ENCODE measurements around the gene HBQ1.
"Not testable (repeated sequence)": the region's sequence is repeated elsewhere in the genome, so short reads cannot be mapped to it uniquely, and the experiment has no call there.

The HBQ1 gene

DNA sequence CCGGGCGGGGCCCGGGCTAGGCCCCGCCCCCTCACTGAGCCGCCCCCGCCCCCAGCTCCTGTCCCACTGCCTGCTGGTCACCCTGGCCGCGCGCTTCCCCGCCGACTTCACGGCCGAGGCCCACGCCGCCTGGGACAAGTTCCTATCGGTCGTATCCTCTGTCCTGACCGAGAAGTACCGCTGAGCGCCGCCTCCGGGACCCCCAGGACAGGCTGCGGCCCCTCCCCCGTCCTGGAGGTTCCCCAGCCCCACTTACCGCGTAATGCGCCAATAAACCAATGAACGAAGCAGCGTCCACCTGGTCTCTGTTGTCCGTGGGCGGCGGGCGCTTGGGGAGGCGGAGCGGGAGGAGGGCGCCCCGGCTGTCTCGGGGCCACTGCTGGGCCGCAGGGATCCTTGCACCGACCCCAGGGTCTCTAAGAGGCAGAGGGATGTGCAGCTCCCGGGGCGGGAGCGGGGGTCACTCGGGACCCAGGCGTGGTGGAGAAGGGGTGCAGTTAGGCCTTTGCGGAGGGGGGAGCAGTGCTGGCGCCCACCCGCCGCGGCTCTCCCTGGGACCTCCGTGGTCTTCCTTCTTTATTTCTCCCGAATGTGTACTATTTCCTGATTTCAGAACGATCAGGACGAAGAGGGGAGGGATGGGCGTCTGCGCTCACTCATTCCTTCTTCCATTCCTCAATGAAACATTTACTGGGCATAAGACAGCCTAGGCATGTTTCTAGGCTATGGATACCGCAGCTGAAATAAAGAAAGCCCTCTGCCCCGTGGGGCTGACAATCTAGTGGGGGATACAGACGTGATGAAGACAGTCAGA is 25.8 kb upstream of the HBQ1 start:
- H3K27ac ChIP-seq (ENCODE audit: low read length, poor library complexity, severe bottlenecking): no peak overlapping the region
- H2BK15ac ChIP-seq (ENCODE audit: low read depth, poor library complexity, severe bottlenecking): no peak overlapping the region
- peak overlapping the region; percentile 45 to 56 for H3K4me3 ChIP-seq (ENCODE audit: insufficient read depth in 1 of 2, low read depth in 1 of 2, low read length in 2 of 2)
- H3K9me3 ChIP-seq (ENCODE audit: control insufficient read depth, low read length): no peaks in the 10 kb centered on the region
- no peak overlapping the region for H2BK5ac ChIP-seq (ENCODE audit: low read depth, low read length, poor library complexity, severe bottlenecking)
- no peak overlapping the region for H2AFZ ChIP-seq (ENCODE audit: low read depth, low read length)
- H3K18ac ChIP-seq (ENCODE audit: low read depth in 1 of 2, low read length in 2 of 2): peak overlapping the region in 1 of 2 experiments; percentile 6
- DNase-seq: peak; percentile 57
- H2AK5ac ChIP-seq (ENCODE audit: low read length, severe bottlenecking): no peak overlapping the region
- H3K27me3 ChIP-seq (ENCODE audit: control insufficient read depth in 1 of 2, insufficient read depth in 1 of 2, low read length in 2 of 2): peaks cover 20 to 57% of the 10 kb centered on the region in 2 experiments
- H3K4me1 ChIP-seq (ENCODE audit: control insufficient read depth, insufficient read depth, low read depth, low read length): peaks cover 8% of the 10 kb centered on the region
- H2BK120ac ChIP-seq (ENCODE audit: low read depth, low read length): no peak overlapping the region
- H3K9ac ChIP-seq (ENCODE audit: low read length): peak overlapping the region; percentile 18
- no peak overlapping the region for H4K91ac ChIP-seq (ENCODE audit: low read length)
- no peak overlapping the region for H3K14ac ChIP-seq (ENCODE audit: low read length in 2 of 2)
- H3K23ac ChIP-seq (ENCODE audit: low read length in 2 of 2): no peak overlapping the region
- H3K4ac ChIP-seq (ENCODE audit: low read depth in 1 of 2, low read length in 2 of 2): no peak overlapping the region
- 6% methylated on average over 49 of the region's 59 CpGs for whole genome bisulfite sequencing
- no peaks in the 10 kb centered on the region for H3K79me1 ChIP-seq (replicated peaks; ENCODE audit: low read length, poor library complexity, severe bottlenecking)
- H2BK12ac ChIP-seq (ENCODE audit: low read length in 2 of 2): no peak overlapping the region
- peak overlapping the region; percentile 19 for H4K8ac ChIP-seq (ENCODE audit: low read length)
- no peaks in the 10 kb centered on the region for H3K36me3 ChIP-seq (ENCODE audit: control insufficient read depth in 1 of 2, insufficient read depth in 2 of 2, low read depth in 1 of 2, low read length in 2 of 2)
- peak overlapping the region; percentile 78 for H3K4me2 ChIP-seq (ENCODE audit: low read length, poor library complexity, severe bottlenecking)

DNA sequence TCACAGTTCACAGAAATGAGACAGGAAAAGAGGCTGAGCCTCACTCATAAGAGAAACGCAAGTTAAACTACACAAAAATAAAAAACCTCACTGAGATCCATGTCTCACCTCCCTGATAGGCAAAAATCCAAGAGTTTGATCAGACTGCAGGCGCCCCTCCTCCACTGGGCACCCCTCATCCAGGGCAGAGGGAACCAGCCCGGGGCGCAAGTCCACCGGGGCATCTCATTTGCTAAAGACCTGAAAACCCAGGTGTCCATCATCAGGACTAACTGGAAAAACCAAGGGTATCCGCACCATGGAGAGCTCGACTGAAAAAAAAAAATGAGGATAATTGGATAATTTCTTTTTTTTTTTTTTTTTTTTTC is 25.2 kb upstream of the HBQ1 start:
- no peak overlapping the region for H2BK5ac ChIP-seq (ENCODE audit: low read depth, low read length, poor library complexity, severe bottlenecking)
- H3K14ac ChIP-seq (ENCODE audit: low read length in 2 of 2): no peak overlapping the region
- no peak overlapping the region for H2AFZ ChIP-seq (ENCODE audit: low read depth, low read length)
- no peak overlapping the region for H3K9ac ChIP-seq (ENCODE audit: low read length)
- no peak overlapping the region for H2BK15ac ChIP-seq (ENCODE audit: low read depth, poor library complexity, severe bottlenecking)
- H3K27ac ChIP-seq (ENCODE audit: low read length, poor library complexity, severe bottlenecking): no peak overlapping the region
- no peak overlapping the region for H4K8ac ChIP-seq (ENCODE audit: low read length)
- no peak overlapping the region for H3K23ac ChIP-seq (ENCODE audit: low read length in 2 of 2)
- H2AK5ac ChIP-seq (ENCODE audit: low read length, severe bottlenecking): no peak overlapping the region
- peak overlapping the region; percentile 78 for H3K4me2 ChIP-seq (ENCODE audit: low read length, poor library complexity, severe bottlenecking)
- 79% methylated on average over 7 of the region's 7 CpGs for WGBS
- DNase-seq: no peak
- peak overlapping the region in 1 of 2 experiments; percentile 56 for H3K4me3 ChIP-seq (ENCODE audit: insufficient read depth in 1 of 2, low read depth in 1 of 2, low read length in 2 of 2)
- H3K18ac ChIP-seq (ENCODE audit: low read depth in 1 of 2, low read length in 2 of 2): no peak overlapping the region
- no peak overlapping the region for H2BK12ac ChIP-seq (ENCODE audit: low read length in 2 of 2)
- H3K27me3 ChIP-seq (ENCODE audit: control insufficient read depth in 1 of 2, insufficient read depth in 1 of 2, low read length in 2 of 2): peaks cover 23 to 57% of the 10 kb centered on the region in 2 experiments
- H3K79me1 ChIP-seq (replicated peaks; ENCODE audit: low read length, poor library complexity, severe bottlenecking): no peaks in the 10 kb centered on the region
- H3K4ac ChIP-seq (ENCODE audit: low read depth in 1 of 2, low read length in 2 of 2): no peak overlapping the region
- H2BK120ac ChIP-seq (ENCODE audit: low read depth, low read length): no peak overlapping the region
- no peak overlapping the region for H4K91ac ChIP-seq (ENCODE audit: low read length)
- no peaks in the 10 kb centered on the region for H3K9me3 ChIP-seq (ENCODE audit: control insufficient read depth, low read length)
- H3K4me1 ChIP-seq (ENCODE audit: control insufficient read depth, insufficient read depth, low read depth, low read length): peaks cover 8% of the 10 kb centered on the region
- H3K36me3 ChIP-seq (ENCODE audit: control insufficient read depth in 1 of 2, insufficient read depth in 2 of 2, low read depth in 1 of 2, low read length in 2 of 2): no peaks in the 10 kb centered on the region

DNA sequence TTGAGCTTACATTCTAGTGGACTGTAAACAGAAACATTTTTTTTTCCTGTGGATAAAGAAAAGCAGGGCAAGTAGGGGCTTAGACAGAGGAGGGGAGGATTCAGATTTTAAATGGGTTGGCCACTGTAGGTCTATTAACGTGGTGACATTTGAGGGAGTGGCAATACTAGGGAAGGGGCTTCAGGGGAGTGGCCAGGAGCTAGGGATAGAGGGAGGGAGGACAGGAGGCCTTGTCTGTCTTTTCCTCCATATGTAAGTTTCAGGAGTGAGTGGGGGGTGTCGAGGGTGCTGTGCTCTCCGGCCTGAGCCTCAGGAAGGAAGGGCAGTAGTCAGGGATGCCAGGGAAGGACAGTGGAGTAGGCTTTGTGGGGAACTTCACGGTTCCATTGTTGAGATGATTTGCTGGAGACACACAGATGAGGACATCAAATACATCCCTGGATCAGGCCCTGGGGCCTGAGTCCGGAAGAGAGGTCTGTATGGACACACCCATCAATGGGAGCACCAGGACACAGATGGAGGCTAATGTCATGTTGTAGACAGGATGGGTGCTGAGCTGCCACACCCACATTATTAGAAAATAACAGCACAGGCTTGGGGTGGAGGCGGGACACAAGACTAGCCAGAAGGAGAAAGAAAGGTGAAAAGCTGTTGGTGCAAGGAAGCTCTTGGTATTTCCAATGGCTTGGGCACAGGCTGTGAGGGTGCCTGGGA is 21.0 kb upstream of the HBQ1 start:
- Histone ChIP-seq H3K18ac (ENCODE audit: low read depth in 1 of 2, low read length in 2 of 2) (no peak overlapping the region), H2BK15ac (ENCODE audit: low read depth, poor library complexity, severe bottlenecking) (no peak overlapping the region), H2BK12ac (ENCODE audit: low read length in 2 of 2) (no peak overlapping the region), H3K9me3 (ENCODE audit: control insufficient read depth, low read length) (no peaks in the 10 kb centered on the region), H3K4ac (ENCODE audit: low read depth in 1 of 2, low read length in 2 of 2) (no peak overlapping the region), H2BK120ac (ENCODE audit: low read depth, low read length) (no peak overlapping the region), H3K14ac (ENCODE audit: low read length in 2 of 2) (peak overlapping the region in 1 of 2 experiments; percentile 20), H4K8ac (ENCODE audit: low read length) (no peak overlapping the region), H2BK5ac (ENCODE audit: low read depth, low read length, poor library complexity, severe bottlenecking) (no peak overlapping the region), H3K4me2 (ENCODE audit: low read length, poor library complexity, severe bottlenecking) (no peak overlapping the region), H2AK5ac (ENCODE audit: low read length, severe bottlenecking) (no peak overlapping the region), H3K27ac (ENCODE audit: low read length, poor library complexity, severe bottlenecking) (no peak overlapping the region), H3K9ac (ENCODE audit: low read length) (no peak overlapping the region), H3K36me3 (ENCODE audit: control insufficient read depth in 1 of 2, insufficient read depth in 2 of 2, low read depth in 1 of 2, low read length in 2 of 2) (no peaks in the 10 kb centered on the region), H3K4me3 (ENCODE audit: insufficient read depth in 1 of 2, low read depth in 1 of 2, low read length in 2 of 2) (no peak overlapping the region), H4K91ac (ENCODE audit: low read length) (no peak overlapping the region), H2AFZ (ENCODE audit: low read depth, low read length) (no peak overlapping the region), H3K79me1 (replicated peaks; ENCODE audit: low read length, poor library complexity, severe bottlenecking) (no peaks in the 10 kb centered on the region), H3K23ac (ENCODE audit: low read length in 2 of 2) (no peak overlapping the region), H3K27me3 (ENCODE audit: control insufficient read depth in 1 of 2, insufficient read depth in 1 of 2, low read length in 2 of 2) (peaks cover 41 to 56% of the 10 kb centered on the region in 2 experiments), H3K4me1 (ENCODE audit: control insufficient read depth, insufficient read depth, low read depth, low read length) (peaks cover 7% of the 10 kb centered on the region)
- no peak for DNase-seq
- WGBS: 65% methylated on average over 6 of the region's 6 CpGs

DNA sequence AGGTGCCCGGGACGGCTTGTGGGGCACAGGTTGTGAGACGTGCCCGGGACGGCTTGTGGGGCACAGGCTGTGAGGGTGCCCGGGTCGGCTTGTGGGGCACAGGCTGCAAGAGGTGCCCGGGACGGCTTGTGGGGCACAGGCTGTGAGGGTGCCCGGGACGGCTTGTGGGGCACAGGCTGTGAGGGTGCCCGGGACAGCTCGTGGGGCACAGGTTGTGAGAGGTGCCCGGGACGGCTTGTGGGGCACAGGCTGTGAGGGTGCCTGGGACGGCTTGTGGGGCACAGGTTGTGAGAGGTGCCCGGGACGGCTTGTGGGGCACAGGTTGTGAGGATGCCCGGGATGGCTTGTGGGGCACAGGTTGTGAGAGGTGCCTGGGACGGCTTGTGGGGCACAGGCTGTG is 20.0 kb upstream of the HBQ1 start:
- H4K91ac ChIP-seq (ENCODE audit: low read length); H2AK5ac ChIP-seq (ENCODE audit: low read length, severe bottlenecking); H2BK12ac ChIP-seq (ENCODE audit: low read length in 2 of 2); H2BK5ac ChIP-seq (ENCODE audit: low read depth, low read length, poor library complexity, severe bottlenecking); H3K9me3 ChIP-seq (ENCODE audit: control insufficient read depth, low read length); H3K18ac ChIP-seq (ENCODE audit: low read depth in 1 of 2, low read length in 2 of 2); H2BK15ac ChIP-seq (ENCODE audit: low read depth, poor library complexity, severe bottlenecking); H4K8ac ChIP-seq (ENCODE audit: low read length); H3K79me1 ChIP-seq (replicated peaks; ENCODE audit: low read length, poor library complexity, severe bottlenecking); H3K4me1 ChIP-seq (ENCODE audit: control insufficient read depth, insufficient read depth, low read depth, low read length); H3K27ac ChIP-seq (ENCODE audit: low read length, poor library complexity, severe bottlenecking); H3K4me2 ChIP-seq (ENCODE audit: low read length, poor library complexity, severe bottlenecking); H3K9ac ChIP-seq (ENCODE audit: low read length); H3K4me3 ChIP-seq (ENCODE audit: insufficient read depth in 1 of 2, low read depth in 1 of 2, low read length in 2 of 2); H3K14ac ChIP-seq (ENCODE audit: low read length in 2 of 2); H3K36me3 ChIP-seq (ENCODE audit: control insufficient read depth in 1 of 2, insufficient read depth in 2 of 2, low read depth in 1 of 2, low read length in 2 of 2); H3K23ac ChIP-seq (ENCODE audit: low read length in 2 of 2); H2BK120ac ChIP-seq (ENCODE audit: low read depth, low read length); H2AFZ ChIP-seq (ENCODE audit: low read depth, low read length); H3K4ac ChIP-seq (ENCODE audit: low read depth in 1 of 2, low read length in 2 of 2); DNase-seq: not testable (repeated sequence)
- peaks cover 38 to 51% of the 10 kb centered on the region in 2 experiments for H3K27me3 ChIP-seq (ENCODE audit: control insufficient read depth in 1 of 2, insufficient read depth in 1 of 2, low read length in 2 of 2)
- 79% methylated on average over 11 of the region's 20 CpGs for WGBS
